Esophagus squamous epithelium (tissue), 5 donors: ENCODE data around the gene ASXL3. TPM values are rescaled to one million over a fixed set of nuclear protein-coding genes. Genes with fewer than 3 reads are reported as not detected.

Experiments
- DNase-seq: peaks from one replicate; lab custom pipeline; 2025; lab: John Stamatoyannopoulos, UW
- H3K27ac ChIP-seq, 4 donors: fragments of 200-600 bp; sonication (generic); one replicate each; pipeline ENCODE4 v1.5.1; 2016 to 2019; ENCODE audit warnings: mild to moderate bottlenecking in 1 of 4
- H3K27me3 ChIP-seq, 4 donors: fragments of 200-600 bp; sonication (generic); 1 replicate in 3 of 4; 2 replicates in 1 of 4; pipeline versions ENCODE4 v1.5.1 to v1.6.0; 2017 to 2021; ENCODE audit warnings: antibody characterized with exemption in 1 of 4
- H3K36me3 ChIP-seq, 3 donors: fragments of 200-600 bp; sonication (generic); one replicate each; pipeline ENCODE4 v1.5.1; 2016 to 2019
- H3K4me1 ChIP-seq, 3 donors: fragments of 200-600 bp; sonication (generic); one replicate each; pipeline ENCODE4 v1.5.1; 2017 to 2019
- H3K4me3 ChIP-seq, 4 donors: fragments of 200-600 bp; sonication (generic); 1 replicate in 3 of 4; 2 replicates in 1 of 4; pipeline ENCODE4 v1.5.1; 2016 to 2019; ENCODE audit warnings: mild to moderate bottlenecking in 2 of 4, moderate library complexity in 1 of 4
- H3K9me3 ChIP-seq, 3 donors: fragments of 200-600 bp; sonication (generic); one replicate each; pipeline ENCODE4 v1.5.1; 2016 to 2019
- POLR2A ChIP-seq, 4 donors: fragments of 450-650 bp; IDR thresholded peaks; one replicate each; pipeline ENCODE4 v1.6.1; 2017; ENCODE audit warnings: antibody characterized with exemption in 4 of 4, mild to moderate bottlenecking in 4 of 4, moderate library complexity in 3 of 4
- whole genome bisulfite sequencing, 2 donors: methylation state at CpG; one replicate each; pipeline ENCODE4 v1.1.5; 2018; 5-methylcytosine and 5-hydroxymethylcytosine counted together
- intact Hi-C: fragments of 100-400 bp; cut with DNase I; formaldehyde crosslinking; loops from one replicate; pipeline ENCODE4 v1.15.0; 2022
- total RNA-seq, 4 donors: library from RNA; depleted of rRNA; stranded (reverse); fragments of >200 nt; gene quantifications; one replicate each; pipeline ENCODE4 v1.1.0, GENCODE V29; 2016
- TF ChIP-seq, protein P1 (sequence below), 6 experiments: fragments of 450-650 bp in 4 of 6; fragments of 200-600 bp in 2 of 6; sonication (generic) in 2 of 6; IDR thresholded peaks; one replicate each; pipeline ENCODE4 v1.5.1; 2016 to 2019; ENCODE audit warnings: antibody characterized with exemption in 6 of 6, mild to moderate bottlenecking in 4 of 6, moderate library complexity in 4 of 6
- donor health status: DM: yes; HTN: yes; CAD: no.

The ASXL3 gene
- total RNA-seq, 4 donors from 2014 or later, result 0.18 to 0.57 (median 0.18) TPM; not detected in 1

GRCh38 chr18:33757037-33757436 lies 179.0 kb downstream of the ASXL3 start:
- H3K9me3 ChIP-seq, result no peaks in the 10 kb centered on the region
- DNase-seq, result no peak
- no peaks in the 10 kb centered on the region for H3K4me1 ChIP-seq
- 54 to 56% methylated on average over 1 of the region's 1 CpG for WGBS, 2 donors
- TF ChIP-seq, protein P1, sequence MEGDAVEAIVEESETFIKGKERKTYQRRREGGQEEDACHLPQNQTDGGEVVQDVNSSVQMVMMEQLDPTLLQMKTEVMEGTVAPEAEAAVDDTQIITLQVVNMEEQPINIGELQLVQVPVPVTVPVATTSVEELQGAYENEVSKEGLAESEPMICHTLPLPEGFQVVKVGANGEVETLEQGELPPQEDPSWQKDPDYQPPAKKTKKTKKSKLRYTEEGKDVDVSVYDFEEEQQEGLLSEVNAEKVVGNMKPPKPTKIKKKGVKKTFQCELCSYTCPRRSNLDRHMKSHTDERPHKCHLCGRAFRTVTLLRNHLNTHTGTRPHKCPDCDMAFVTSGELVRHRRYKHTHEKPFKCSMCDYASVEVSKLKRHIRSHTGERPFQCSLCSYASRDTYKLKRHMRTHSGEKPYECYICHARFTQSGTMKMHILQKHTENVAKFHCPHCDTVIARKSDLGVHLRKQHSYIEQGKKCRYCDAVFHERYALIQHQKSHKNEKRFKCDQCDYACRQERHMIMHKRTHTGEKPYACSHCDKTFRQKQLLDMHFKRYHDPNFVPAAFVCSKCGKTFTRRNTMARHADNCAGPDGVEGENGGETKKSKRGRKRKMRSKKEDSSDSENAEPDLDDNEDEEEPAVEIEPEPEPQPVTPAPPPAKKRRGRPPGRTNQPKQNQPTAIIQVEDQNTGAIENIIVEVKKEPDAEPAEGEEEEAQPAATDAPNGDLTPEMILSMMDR (IDR thresholded peaks at IDR 0.05), result no peak
- TF ChIP-seq POLR2A (IDR thresholded peaks at IDR 0.05), result no peak
- no peaks in the 10 kb centered on the region for H3K36me3 ChIP-seq
- H3K27ac ChIP-seq, result no peak overlapping the region
- intact Hi-C loops, result no loop called here
- H3K4me3 ChIP-seq, result no peak overlapping the region
- no peaks in the 10 kb centered on the region for H3K27me3 ChIP-seq

GRCh38 chr18:33761363-33761762 lies 183.3 kb downstream of the ASXL3 start:
- no peak for DNase-seq
- TF ChIP-seq POLR2A (IDR thresholded peaks at IDR 0.05), result no peak
- TF ChIP-seq, protein P1 (IDR thresholded peaks at IDR 0.05), result peak in 3 of 6 experiments; percentile 4 to 37 (median 30)
- Histone ChIP-seq H3K4me1 (no peaks in the 10 kb centered on the region), H3K9me3 (no peaks in the 10 kb centered on the region), H3K27me3 (no peaks in the 10 kb centered on the region), H3K4me3 (no peak overlapping the region), H3K27ac (no peak overlapping the region), H3K36me3 (no peaks in the 10 kb centered on the region)
- intact Hi-C loops, result no loop called here

GRCh38 chr18:33781429-33781828 lies 203.4 kb downstream of the ASXL3 start:
- H3K27me3 ChIP-seq, result no peaks in the 10 kb centered on the region
- no peak for DNase-seq
- intact Hi-C loops, result no loop called here

More at GRCh38 chr18:33781429-33781828, 203.4 kb downstream of the ASXL3 start:
- Histone ChIP-seq H3K4me3 (no peak overlapping the region), H3K36me3 (no peaks in the 10 kb centered on the region), H3K9me3 (no peaks in the 10 kb centered on the region), H3K4me1 (no peaks in the 10 kb centered on the region), H3K27ac (no peak overlapping the region)
- TF ChIP-seq POLR2A (IDR thresholded peaks at IDR 0.05), result no peak
- TF ChIP-seq, protein P1 (IDR thresholded peaks at IDR 0.05), result no peak

Other genes with a start within 250 kb of the ASXL3 start
- gene CCDC178, start 137.5 kb upstream of the ASXL3 start, total RNA-seq, result 1 to 10 TPM in 1 of 4 donors, under 1 TPM in 1, not detected in 2; 0.73 to 1.1 TPM